ENCODE data around the gene PIGW. TPM values are rescaled to one million over a fixed set of nuclear protein-coding genes. Genes with fewer than 3 reads are reported as not detected.

Gene PIGW
- polyA plus RNA-seq, 2 of the 4 experiments (the other 2 are of a cell fraction), result 30.0 to 32.3 TPM

DNA sequence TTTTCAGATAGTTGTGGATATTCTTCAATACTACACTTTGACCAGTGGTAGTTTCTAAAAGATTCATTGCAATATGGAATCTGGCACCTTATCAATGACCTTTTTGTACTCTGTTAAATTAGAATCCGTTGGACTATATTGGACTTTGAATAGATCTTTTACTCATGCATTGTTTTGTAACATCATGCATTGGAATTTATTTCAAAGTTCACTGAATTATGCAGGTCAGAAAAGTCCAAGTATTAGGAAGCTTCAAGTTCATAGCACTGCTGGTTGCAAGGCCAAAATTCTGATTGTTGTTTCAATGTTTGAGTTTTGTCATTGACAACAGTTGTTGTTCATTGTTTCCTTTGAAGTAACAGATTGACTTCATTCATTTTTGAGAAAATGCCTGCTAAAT lies 49.0 kb downstream of the PIGW start (continued):
- TF ChIP-seq PHF8 (IDR thresholded peaks at IDR 0.05; ENCODE audit: borderline replicate concordance, low read depth), result no peak

GRCh38 chr17:36586138-36586537 lies 51.4 kb downstream of the PIGW start:
- ChIA-PET POLR2A (interaction anchor here (2.0 kb wide), 1 partner anchor 41 kb away, joined by 5 read pairs; the partner anchor contains the start of gene GGNBP2), CTCF (interaction anchor here (0.6 to 2.3 kb wide), 7 partner anchors 8 to 52 kb away, joined by 3 to 8 read pairs (median 3); partner anchors contain the start of genes MRM1 and MYO19)
- FAIRE-seq (no peak), DNase-seq (ENCODE audit: low read depth in 1 of 2, low spot score in 1 of 2) (no peak), ATAC-seq (no peak)
- no peak for TF ChIP-seq RFX5 (IDR thresholded peaks at IDR 0.05)
- TF ChIP-seq JUNB (IDR thresholded peaks at IDR 0.05), result no peak
- TF ChIP-seq, protein P1, sequence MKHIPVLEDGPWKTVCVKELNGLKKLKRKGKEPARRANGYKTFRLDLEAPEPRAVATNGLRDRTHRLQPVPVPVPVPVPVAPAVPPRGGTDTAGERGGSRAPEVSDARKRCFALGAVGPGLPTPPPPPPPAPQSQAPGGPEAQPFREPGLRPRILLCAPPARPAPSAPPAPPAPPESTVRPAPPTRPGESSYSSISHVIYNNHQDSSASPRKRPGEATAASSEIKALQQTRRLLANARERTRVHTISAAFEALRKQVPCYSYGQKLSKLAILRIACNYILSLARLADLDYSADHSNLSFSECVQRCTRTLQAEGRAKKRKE (CRISPR knock-in tag; IDR thresholded peaks at IDR 0.05; ENCODE audit: low read depth), result no peak
- no peak for TF ChIP-seq ZSCAN20 (CRISPR knock-in tag; IDR thresholded peaks at IDR 0.05)
- TF ChIP-seq, protein P2, sequence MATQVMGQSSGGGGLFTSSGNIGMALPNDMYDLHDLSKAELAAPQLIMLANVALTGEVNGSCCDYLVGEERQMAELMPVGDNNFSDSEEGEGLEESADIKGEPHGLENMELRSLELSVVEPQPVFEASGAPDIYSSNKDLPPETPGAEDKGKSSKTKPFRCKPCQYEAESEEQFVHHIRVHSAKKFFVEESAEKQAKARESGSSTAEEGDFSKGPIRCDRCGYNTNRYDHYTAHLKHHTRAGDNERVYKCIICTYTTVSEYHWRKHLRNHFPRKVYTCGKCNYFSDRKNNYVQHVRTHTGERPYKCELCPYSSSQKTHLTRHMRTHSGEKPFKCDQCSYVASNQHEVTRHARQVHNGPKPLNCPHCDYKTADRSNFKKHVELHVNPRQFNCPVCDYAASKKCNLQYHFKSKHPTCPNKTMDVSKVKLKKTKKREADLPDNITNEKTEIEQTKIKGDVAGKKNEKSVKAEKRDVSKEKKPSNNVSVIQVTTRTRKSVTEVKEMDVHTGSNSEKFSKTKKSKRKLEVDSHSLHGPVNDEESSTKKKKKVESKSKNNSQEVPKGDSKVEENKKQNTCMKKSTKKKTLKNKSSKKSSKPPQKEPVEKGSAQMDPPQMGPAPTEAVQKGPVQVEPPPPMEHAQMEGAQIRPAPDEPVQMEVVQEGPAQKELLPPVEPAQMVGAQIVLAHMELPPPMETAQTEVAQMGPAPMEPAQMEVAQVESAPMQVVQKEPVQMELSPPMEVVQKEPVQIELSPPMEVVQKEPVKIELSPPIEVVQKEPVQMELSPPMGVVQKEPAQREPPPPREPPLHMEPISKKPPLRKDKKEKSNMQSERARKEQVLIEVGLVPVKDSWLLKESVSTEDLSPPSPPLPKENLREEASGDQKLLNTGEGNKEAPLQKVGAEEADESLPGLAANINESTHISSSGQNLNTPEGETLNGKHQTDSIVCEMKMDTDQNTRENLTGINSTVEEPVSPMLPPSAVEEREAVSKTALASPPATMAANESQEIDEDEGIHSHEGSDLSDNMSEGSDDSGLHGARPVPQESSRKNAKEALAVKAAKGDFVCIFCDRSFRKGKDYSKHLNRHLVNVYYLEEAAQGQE (IDR thresholded peaks at IDR 0.05), result no peak
- TF ChIP-seq CBX2 (IDR thresholded peaks at IDR 0.05; ENCODE audit: borderline replicate concordance, low read depth), result no peak
- TF ChIP-seq JUN (IDR thresholded peaks at IDR 0.05), result no peak
- TF ChIP-seq CTCF (IDR thresholded peaks at IDR 0.05), result no peak
- TF ChIP-seq PBX3 (IDR thresholded peaks at IDR 0.05), result no peak
- TF ChIP-seq RARB (CRISPR knock-in tag; IDR thresholded peaks at IDR 0.05), result no peak
- no peak for TF ChIP-seq HMGXB4 (CRISPR knock-in tag; IDR thresholded peaks at IDR 0.05; ENCODE audit: borderline replicate concordance)
- no peak for TF ChIP-seq BHLHE40 (IDR thresholded peaks at IDR 0.05; ENCODE audit: low read depth, low read length)
- TF ChIP-seq SMC3 (IDR thresholded peaks at IDR 0.05), result no peak
- TF ChIP-seq TFCP2L1 (CRISPR knock-in tag; IDR thresholded peaks at IDR 0.05), result no peak
- TF ChIP-seq ZFP36 (IDR thresholded peaks at IDR 0.05; ENCODE audit: borderline replicate concordance, partially characterized antibody), result no peak
- TF ChIP-seq KDM1A (IDR thresholded peaks at IDR 0.05; ENCODE audit: low read depth), result no peak
- no peak for TF ChIP-seq EHF (CRISPR knock-in tag; IDR thresholded peaks at IDR 0.05)
- no peak for TF ChIP-seq USF2 (IDR thresholded peaks at IDR 0.05)
- no peak for TF ChIP-seq HOXA7 (CRISPR knock-in tag; IDR thresholded peaks at IDR 0.05)
- Histone ChIP-seq H3K9me3 (no peaks in the 10 kb centered on the region), H3K27ac (no peak overlapping the region), H3K4me3 (no peak overlapping the region), H3K4me1 (peaks cover 4% of the 10 kb centered on the region), H3K4me2 (no peak overlapping the region)
- 81% methylated on average over 2 of the region's 2 CpGs for WGBS (ENCODE audit: missing lambda C conversion rate)

Data from A549 (cell line).